Islet of Langerhans (tissue), 1 donor: ENCODE results near the gene FUBP3.

Experiments used
- FAIRE-seq: peaks from one replicate; lab custom pipeline; 2011; peaks lifted over from hg19 to GRCh38; lab: Jason Lieb, UNC

Gene FUBP3

GRCh38 chr9:130578865-130579737, at the start of gene FUBP3:
Gene FUBP3 (plus strand): TSS chr9:130579577. CDS start chr9:130579681, 104 bp downstream.
- FAIRE-seq, result no peak

DNA sequence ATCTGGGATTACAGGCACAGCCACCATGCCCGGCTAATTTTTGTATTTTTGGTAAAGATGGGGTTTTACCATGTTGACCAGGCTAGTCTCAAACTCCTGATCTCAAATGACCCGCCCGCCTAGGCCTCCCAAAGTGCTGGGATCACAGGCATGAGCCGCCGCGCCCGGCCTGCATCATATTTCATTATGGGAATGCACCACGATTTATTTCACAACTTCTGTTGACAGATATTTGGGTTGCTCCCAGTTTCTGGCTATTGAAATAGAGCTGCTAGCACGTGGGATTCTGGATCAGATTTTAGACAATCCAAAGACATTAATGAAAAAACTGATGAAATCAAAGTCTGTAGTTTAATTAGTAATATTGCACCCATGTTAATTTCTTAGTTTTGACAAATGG, 48.4 kb upstream of the FUBP3 start:
- no peak for FAIRE-seq

DNA sequence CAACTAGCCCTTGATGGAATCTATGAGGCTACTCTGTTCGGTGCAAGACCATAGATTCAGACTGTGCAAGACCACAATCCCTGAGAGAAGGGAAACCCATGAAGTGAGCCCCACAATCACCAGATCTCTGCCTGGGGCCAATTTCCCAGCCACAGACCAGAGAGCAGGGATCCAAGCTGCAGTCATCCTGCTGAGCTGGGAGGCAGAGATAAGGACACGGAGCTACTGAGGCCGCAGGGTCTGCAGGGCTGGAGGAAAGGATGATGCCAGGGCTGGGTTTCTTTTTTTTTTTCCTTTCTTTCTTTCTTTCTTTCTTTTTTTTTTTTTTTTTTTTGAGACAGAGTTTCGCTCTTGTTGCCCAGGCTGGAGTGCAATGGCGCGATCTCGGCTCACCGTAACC, 47.7 kb upstream of the FUBP3 start:
- no peak for FAIRE-seq

GRCh38 chr9:130532426-130533080, 46.8 kb upstream of the FUBP3 start:
- no peak for FAIRE-seq

DNA sequence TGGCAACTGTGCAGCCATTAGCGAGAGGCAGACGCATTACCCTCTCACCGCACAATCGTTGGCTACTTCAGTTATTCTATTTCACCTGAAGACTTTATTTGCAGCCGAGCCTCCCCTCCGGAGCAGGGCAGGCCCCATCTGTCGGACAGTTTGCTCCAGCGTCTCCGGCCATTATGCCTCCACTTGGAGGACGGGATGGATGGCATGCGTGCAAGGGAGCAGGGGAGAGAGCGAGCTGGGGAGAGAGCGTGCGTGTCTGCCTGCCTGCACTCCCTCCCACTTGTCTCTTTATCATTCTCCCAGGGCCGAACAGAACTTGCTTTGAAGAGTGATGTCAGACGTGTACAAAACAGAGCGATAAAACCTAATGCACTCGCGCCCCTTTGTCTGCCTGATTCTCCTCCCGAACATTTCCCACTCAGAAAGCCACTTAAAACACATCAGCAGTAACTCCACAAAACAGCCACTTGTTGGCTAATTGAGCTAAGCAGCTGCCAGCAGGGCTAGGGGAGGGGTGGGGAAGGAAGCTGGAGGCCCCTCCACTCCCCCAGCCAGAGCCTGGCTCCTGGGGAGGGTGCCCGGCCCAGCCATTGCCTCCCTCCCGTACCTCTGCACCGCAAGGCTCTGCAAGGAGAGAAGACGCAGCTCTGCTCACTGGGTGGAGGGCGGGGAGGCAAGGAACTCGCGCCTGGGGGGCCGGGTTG, 43.4 kb upstream of the FUBP3 start:
- FAIRE-seq, result no peak

DNA sequence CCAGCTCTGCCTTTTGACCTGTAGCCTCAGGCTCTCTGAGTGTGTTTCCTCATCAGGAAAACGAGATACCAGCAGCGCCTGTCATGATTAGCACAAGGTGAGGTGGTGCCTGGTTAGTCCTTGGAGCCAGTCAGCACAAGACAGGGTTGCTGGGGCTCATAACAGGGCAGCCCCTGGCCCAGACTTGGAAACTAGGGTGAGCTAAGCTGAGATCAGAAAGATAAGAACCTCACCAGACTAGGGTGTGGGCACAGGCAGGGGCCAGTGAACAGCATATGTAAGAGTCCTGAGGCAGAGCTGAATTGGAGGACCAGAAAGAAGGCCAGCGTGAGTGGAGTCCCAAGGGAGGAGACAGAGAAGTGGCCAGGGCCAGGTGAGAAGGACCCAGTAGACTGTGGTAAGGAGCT, 42.7 kb upstream of the FUBP3 start:
- no peak for FAIRE-seq

DNA sequence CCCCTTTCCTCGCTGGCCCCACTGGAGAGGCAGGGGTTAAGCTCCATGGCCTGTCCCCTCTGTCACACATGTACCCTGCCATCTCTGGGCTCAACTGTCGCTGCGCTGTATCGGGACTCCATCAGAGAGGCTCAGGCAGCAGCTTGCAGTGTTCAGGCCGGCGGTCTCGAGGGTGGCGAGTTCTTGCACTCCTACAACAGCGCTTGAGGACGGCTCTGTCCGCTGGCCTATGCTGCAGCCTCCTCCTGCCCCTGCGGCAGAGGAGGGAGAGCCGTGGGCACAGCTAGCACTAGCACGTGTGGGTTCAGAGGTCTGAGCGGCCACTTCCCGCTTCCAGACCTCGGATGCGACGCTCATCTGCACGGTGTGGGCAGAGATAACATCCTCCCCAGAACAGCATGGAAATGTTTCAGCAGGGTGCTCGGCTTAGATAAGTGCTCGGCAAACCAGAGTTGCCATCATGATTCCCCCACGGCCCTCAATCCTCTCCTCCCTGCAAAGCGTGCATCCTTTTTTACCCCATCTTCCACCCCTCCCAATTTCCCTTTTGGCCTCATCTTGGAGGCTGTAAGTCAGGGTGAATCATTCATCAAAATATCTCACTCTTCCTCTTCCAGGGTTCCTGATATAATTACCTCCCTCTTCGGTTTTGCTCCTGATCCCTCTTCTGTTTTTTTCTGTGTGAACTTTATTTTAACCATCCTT, 41.9 kb upstream of the FUBP3 start:
- FAIRE-seq, result no peak

DNA sequence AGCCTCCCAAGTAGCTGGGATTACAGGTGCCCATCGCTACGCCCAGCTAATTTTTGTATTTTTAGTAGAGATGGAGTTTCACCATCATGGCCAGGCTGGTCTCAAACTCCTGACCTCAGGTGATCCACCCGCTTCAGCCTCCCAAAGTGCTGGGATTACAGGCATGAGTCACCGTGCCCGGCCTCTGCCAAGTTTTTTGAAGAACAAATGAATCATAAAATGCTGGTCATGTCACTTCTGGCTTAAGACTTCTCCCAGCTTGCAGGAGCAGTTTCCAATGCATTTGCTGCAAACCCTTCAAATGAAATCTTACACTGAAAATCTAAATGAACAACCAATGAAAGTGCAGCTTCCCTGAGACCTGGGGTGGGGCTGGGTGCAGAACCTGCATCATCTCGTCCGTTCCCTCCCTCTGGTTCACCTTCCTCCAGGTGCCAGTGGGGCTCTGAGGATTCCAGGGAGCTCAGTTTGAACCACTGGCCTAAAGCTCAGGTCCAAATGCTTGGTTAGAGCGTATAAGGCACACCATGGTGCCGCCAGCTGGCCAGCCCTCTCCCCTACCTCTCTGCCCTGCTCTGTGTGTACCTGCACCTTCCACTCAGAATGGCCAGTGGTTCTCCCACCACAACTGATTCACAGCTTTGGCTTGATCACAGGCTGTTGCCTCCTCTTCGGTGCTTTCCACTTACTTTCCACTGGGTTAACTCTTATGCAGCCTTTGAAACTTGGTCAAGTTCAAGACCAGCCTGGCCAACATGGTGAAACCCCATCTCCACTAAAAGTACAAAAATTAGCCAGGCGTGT, 39.8 kb upstream of the FUBP3 start:
- no peak for FAIRE-seq

- FAIRE-seq, result no peak
These were observed 37.8 kb upstream of the FUBP3 start for GRCh38 chr9:130541533-130541932.

- no peak for FAIRE-seq
These were observed 37.3 kb upstream of the FUBP3 start for GRCh38 chr9:130542038-130542437.

- no peak for FAIRE-seq
These were observed 36.7 kb upstream of the FUBP3 start for GRCh38 chr9:130542457-130543228.

GRCh38 chr9:130543368-130543767, 36.0 kb upstream of the FUBP3 start:
- FAIRE-seq, result no peak

DNA sequence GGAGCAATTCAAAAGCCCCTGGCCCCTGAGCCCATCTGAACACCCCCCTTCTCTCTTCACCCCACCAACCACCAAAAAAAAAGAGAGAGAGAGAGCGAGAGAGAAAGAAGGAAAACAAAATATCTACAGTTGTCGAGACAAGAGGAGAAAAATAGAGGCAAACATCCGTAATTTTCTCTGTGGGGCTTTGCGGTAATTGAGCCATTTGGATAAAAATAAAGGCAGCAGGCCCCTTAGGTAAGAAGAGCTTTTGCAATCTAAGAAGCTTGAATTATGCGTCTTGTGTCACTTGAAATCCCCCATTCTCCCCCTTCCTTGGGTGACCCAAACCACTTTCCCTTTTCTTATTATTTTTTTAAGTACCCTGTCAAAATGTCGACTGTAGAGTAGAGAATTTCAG, 35.5 kb upstream of the FUBP3 start:
- FAIRE-seq, result no peak

DNA sequence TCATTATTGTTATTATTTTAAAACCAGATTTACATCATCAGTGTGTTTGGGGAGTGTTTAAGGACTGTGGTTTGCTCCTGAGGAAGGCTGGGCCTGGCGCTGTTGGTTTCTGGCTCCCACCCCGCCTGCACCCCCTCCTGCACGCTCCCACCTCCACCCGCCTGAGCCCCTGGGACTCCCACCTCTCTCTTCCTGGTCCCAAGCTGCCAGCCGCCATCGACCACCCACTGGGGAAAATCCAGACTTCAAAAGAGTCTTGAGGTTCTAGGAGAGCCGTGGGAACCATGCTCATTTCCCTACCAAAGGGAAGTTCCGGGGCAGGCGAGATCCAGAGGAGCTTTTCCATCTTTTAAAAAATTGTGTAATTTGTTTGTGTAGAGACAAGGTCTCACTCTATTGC, 35.0 kb upstream of the FUBP3 start:
- FAIRE-seq, result no peak

- FAIRE-seq, result no peak
These were observed 31.3 kb upstream of the FUBP3 start for GRCh38 chr9:130548103-130548502.

DNA sequence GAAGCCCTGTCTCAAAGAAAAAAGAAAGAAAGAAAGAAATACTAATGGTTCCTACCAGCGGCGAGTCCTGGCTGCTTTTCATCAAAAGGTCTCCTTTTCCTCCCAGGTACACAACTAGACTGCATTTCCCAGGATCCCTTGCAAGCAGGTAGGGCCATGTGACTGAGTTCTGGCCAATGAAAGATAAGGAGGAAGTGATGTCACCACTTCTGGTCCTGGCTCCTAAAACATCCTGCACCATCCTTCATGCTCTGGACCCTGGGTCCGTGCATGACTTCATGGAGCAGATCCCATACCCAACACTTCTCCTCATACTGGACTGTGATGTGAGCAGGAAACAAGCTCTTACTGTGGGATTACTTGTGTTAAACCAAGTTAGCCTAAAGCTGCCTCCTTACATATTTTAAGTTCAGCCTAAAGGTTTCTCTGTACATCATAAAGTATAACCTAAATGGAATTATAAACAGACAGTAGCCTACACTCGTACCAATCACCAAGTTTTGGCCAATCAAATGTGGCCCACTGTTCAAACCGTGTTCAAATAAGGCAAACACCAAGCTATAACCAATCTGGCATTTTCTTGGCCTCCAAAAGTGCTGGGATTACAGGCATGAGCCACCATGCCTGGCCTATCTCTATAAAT, 30.2 kb upstream of the FUBP3 start:
- FAIRE-seq, result no peak

DNA sequence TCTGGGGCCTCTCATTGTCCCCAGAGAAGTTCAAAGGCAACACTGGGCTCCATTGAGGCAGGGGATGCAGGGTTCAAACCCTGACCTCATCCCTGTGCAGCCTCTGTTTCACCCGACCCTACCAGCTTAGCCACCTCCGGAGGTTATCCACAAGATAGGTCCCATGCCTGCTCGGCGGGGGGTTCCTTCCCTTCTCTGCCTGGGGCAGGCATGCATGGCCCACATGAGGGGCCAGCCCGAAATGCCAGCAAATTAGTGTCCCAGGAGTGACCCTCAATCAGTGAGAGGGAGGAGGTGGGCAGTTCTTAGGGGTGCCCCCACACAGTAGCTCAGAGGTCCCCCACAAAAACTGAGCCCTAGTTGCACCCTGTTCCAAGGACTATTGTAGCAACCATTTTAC, 24.8 kb upstream of the FUBP3 start:
- FAIRE-seq, result no peak

DNA sequence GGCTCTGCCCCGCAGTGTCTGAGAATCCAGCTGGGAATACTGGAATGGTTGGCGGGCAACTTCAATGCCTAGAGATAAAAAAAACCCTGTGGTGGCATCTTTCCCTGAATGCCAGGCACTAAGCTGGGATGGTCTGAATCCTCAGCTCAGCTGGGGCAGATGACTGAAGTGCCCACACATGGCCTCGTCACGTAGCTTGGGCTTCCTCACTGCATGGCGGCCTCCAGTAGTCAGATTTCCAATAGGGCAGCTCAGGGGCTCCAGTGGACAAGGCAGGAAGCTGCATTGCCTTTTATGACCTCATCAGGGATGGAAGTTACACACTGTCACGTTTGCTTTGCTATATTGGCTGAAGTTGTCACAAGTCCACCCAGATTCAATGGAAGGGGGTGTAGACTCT, 24.3 kb upstream of the FUBP3 start:
- no peak for FAIRE-seq

GRCh38 chr9:130555968-130556367, 23.4 kb upstream of the FUBP3 start:
- FAIRE-seq, result no peak

DNA sequence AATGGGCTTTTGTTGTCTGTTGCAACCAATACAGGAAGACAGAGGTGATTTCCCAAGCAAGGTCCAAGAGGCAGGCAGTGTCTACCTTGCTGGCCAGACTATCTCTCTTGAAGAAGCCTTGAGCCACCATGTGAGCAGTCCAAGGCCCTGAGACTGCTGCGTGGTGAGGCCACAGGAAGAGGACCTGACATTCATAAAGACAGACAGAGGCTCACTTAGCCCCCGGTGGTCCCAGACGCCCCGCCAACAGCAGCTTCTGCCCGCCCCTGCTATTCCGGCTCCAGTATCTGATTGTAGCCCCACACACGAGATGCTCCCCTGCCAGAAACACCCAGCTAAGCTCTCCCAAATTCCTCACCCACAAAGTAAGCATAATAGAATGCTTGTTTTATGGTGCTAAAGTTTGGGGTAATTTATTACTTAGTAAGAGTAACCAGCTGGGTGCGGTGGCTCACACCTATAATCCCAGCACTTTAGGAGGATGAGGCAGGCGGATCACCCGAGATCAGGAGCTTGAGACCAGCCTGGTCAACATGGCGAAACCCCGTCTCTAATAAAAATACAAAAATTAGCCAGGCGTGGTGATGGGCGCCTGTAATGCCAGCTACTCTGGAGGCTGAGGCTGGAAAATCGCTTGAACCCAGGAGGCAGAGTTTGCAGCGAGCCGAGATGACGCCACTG, 22.8 kb upstream of the FUBP3 start:
- FAIRE-seq, result no peak
